GM21528 (cell line): ENCODE results near the gene FOXL3.
"Not testable (repeated sequence)": the region's sequence is repeated elsewhere in the genome, so short reads cannot be mapped to it uniquely, and the experiment has no call there.

Experiments used
- ATAC-seq: cut with Tn5 transposase; IDR thresholded peaks from one replicate; pipeline ENCODE4 v1.9.1; 2021; ENCODE audit warnings: mild to moderate bottlenecking, moderate library complexity; ENCODE audit not compliant: unreplicated experiment, low FRiP score

FOXL3 gene

DNA sequence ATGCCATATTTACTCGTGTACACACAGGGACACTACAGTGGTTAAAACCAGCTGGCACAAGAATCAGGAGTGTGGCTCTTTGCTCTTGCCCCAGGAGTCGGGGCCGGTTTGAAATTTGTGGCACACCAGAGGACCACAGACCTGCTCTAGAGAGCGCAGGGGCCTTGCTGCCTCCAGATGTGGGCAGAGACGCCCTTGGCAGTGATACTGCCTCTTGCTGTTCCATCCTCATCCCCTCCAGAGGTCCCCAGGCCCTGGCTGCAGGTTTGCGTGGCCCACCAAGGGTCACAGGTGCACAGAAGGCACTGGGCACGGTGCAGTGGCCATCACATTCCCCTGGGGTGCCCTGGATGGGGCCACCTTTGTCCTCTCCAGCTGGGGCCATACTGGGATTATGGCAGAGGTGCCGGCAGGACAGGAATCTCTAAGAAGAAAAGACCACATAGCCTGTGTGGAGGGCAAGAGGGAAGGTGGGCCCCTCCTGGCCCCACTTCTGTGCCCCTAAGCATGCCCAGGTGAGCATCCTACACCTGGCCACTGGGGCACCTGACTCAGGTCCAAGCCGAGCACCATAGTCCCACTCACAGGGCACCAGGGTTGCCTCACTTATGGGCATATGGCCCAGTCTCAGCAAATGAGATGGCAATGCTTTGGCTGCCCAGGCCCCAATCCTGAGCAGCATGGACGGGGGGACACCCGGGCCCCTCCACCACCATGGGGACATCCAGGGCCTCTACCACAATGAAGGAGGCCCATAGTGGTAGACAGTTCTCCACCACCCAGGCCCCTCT, 45.6 kb downstream of the FOXL3 start:
- no peak for ATAC-seq

GRCh38 chr7:336149-336533, 46.2 kb downstream of the FOXL3 start:
- ATAC-seq = not testable (repeated sequence)

DNA sequence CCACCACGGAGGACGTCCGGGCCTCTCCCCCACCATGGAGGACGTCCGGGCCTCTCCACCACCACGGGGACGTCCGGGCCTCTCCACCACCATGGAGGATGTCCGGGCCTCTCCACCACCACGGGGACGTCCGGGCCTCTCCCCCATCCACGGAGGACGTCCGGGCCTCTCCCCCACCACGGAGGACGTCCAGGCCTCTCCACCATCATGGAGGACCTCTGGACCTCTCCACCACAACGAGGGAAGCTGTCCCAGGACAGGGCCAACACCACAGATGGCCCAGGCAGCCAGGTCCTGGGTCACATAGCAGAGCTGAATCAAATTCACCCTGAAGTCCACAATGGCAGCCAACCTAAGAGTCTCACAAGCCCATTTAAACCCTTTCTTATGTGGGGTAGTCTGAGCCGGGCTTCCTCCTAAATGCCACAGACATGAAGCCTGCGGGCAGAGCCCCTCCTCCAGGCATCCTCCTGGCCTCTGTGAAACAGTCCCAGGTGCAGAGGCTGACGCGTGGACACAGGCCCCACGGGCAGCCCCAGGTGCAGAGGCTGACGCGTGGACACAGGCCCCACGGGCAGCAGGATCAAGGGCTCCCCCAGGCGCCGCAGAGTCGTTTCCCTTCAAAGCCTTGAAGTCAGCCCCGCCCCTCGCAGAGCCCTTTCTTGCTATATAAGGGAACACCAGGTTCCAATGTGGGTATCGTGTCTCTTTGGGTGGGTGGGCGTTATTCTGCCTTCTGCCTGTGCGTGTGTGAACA, 47.0 kb downstream of the FOXL3 start:
- no peak for ATAC-seq

- ATAC-seq = no peak
Measured at GRCh38 chr7:337567-337951, 47.6 kb downstream of the FOXL3 start.

DNA sequence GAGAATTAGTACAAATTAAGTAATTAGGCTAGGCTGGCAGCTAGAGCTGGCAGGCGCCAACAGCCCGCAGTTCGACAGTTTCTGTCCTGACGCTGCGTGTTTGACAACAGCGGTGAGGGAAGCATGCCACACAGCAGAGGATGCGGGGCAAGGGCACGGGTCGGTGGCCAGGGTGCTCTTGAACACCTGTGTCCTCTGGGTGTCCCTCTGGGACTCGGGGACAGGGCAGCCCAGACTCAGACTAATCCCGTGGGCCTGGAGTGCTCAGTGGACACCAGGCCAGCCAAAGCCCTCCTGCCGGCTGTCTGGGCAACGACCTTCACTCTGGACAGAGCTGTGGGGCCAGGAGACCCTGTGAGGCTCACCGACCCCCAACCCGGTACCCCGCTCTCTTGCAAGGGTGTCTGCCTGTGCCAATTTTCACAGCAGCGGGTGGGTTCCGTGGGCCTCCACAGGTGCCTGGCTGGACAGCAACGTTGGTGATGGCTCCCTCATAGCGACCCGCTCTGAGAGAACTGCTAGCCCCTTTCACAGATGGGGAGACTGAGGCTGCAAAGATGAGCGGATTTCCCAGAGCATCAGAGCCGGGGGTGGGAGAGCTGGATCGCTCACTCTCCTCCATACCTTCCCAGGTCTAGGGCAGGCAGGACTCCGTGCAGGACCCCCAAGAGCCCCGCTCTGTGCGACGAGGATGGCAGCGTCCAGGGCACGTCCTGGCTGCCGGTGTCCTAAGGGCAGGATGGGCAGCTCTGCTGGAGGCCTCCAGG, 48.5 kb downstream of the FOXL3 start:
- ATAC-seq = no peak

DNA sequence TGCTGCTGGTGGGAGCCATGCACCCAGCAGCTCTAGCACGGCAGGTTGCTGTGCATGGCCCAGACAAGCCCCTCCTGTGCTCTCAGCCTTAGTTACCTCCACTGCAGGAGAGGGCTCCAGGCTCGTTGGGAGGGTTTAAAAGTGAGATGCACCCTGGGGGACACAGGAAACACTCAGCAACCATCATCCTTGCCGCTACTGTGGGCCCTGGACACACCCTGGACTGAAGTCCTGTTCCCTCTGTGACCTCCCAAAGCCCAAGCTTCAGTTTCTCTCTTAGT, 49.0 kb downstream of the FOXL3 start:
- no peak for ATAC-seq

DNA sequence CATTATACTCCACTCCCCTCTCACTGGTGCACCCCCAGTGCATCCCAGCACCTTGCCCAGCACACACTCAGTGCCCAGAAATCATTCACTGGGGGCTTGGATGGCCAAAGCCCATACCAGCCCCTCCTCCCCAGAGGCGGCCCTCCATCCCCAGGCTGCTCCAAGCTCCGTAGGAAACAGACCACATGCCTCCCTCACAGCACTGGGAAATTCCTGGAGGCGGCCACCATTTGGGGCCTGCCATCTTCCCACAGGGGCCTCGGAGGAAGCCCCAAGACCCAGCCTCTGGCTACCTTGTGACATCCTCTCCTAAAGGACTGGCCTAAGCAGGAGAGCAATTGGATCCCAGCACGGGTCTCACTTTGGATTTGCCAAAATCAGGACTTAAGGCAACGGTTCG, 49.7 kb downstream of the FOXL3 start:
- no peak for ATAC-seq

GRCh38 chr7:340200-340937, 50.4 kb downstream of the FOXL3 start:
- no peak for ATAC-seq
